ENCODE results near the gene SNN.

The SNN gene

DNA sequence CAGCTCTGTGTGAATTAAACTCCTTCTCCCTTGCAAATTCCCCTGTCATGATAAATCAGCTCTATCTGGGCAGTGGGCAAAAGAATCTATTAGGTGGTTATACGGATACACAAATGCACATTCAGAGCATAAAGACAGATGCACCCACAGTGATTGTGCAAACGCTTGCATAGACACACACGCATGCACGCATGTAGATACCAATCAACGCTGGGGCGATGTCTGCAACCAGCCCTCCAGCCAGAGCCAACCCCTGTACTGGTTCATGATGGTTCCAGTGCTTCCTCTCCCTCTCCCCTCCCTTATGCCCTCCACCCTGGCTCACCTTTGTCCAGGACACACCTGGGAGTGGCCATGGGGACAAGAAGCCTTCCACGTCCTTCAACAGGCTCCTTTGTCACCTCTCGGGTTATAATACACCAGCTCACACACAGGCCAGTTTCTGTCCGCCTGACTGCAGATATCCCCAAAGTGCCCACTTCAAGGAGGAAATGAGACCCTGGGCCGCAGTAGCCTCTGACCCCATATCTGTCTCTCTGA lies 33.1 kb upstream of the SNN start:
- DNase-seq (ENCODE audit: low spot score) = no peak

DNA sequence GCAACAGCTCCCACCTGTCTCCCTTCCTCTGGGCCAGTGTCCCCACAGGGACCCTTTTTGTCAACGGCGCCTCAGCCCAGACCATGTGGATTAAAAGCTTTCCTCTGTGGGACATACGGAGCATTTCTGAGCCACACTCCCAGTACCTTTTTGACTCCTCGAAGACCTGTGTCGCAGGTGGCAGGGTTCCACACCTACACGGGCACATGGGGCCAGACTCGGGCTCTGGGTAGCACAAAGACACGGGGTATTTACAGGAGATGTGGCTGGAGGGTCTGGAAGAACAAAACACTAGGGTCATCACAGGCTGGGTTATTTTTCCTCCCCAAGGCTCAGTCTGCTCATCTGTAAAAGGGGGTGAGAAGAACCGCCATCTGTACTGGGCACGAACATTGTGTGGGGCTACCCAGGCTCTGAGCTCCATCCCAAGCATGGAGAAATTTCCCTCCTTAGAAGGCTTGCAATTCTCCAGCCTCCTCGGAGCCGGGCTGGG lies 32.5 kb upstream of the SNN start:
- no peak for DNase-seq (ENCODE audit: low spot score)

- DNase-seq (ENCODE audit: low spot score) = no peak
Measured at GRCh38 chr16:11636172-11636721, 32.0 kb upstream of the SNN start.

DNA sequence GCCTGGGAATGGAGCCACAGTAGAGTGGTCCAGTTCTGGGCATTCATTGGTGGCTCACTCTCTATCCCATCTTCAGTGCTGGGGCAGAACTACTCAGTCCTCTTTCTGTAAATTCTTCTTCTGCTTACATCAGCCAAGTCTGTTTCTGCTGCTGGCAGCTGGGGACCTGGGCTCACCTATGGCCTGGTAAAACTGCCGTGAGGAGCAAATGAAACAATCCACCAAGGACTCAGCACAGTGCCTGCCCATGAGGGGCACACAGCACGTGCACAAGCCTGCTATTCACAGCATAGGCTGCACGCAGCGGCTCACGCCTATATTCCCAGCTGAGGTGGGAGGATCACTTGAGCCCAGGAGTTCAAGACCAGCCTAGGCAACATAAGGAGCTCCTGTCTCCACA lies 30.9 kb upstream of the SNN start:
- DNase-seq (ENCODE audit: low spot score) = no peak

DNA sequence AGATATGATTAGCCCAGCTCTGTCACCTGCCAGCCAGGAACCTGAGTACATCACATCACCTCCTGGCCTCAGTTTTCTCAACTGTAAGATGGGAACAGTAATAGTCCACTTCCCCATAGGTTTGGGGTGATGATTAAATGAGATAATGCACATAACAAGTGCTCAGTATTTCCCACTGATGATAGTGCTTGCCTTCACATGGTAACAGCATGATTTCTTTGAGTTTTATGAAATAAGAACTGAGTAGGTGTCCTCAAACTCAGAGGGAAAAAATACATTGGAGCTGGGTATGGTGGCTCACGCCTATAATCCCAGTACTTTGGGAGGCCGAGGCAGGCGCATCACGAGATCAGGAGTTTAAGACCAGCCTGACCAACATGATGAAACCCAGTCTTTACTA lies 30.1 kb upstream of the SNN start:
- no peak for DNase-seq (ENCODE audit: low spot score)

DNA sequence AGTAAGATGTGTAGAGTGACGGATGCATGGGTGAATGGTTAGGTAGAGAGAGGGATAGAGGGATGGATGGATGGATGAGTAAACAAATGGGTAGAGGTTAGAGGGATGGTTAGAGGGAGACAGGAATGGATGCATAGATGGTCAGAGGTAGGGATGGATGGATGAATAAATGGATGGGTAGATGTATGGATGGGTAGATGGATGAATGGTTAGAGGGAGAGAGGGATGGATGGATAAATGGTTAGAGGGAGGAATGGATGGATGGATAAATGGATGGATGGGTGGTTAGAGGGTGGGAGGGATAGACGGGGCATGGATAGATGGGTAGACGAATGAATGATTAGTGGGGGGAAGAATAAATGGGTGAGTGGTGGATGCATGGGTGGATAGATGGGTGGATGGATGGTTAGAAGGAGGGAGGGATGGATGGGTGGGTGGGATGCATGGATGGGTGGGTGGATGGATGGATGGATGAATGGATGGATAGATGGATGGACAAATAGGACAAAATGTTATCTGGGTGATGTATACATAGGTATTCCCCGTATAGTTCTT lies 29.2 kb upstream of the SNN start:
- no peak for DNase-seq (ENCODE audit: low spot score)

- peak; percentile 34 for DNase-seq (ENCODE audit: low spot score)
Measured at GRCh38 chr16:11639925-11640899, 28.0 kb upstream of the SNN start.

DNA sequence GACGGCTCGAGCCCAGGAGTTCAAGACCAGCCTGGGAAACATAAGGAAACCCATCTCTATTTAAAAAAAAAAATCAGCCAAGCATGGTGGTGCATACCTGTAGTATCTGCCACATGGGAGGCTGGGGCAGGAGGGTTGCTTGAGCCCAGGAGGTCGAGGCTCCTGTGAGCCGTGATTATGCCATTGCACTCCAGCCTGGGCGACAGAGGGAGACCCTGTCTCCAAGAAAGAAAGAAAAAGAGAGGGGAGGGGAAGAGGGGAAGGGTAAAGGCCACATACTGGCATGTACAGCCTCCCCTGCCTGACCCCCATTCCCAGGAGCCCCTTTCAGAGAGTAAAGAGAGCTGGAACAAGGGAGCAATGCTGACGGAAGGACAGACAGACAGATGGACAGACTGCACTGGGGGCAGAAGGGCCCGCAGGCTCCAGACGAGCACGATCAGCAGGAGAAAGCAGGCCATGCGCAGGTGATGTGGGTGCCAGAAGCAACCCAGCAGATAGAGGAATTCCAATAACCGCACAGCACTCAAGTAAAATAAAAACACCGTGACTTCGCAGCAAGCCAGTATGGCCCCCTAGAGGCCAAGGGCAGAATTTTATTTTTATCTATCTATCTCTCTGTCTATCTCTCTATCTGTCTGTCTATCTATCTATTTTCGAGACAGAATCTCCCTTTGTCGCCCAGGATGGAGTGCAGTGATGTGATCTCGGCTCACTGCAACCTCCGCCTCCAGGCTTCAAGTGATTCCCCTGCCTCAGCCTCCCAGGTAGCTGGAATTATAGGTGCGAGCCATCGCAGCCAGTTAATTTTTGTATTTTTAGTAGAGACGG lies 27.1 kb upstream of the SNN start:
- DNase-seq (ENCODE audit: low spot score) = peak; percentile 43

GRCh38 chr16:11642765-11643116 lies 25.5 kb upstream of the SNN start:
- DNase-seq (ENCODE audit: low spot score) = no peak

DNA sequence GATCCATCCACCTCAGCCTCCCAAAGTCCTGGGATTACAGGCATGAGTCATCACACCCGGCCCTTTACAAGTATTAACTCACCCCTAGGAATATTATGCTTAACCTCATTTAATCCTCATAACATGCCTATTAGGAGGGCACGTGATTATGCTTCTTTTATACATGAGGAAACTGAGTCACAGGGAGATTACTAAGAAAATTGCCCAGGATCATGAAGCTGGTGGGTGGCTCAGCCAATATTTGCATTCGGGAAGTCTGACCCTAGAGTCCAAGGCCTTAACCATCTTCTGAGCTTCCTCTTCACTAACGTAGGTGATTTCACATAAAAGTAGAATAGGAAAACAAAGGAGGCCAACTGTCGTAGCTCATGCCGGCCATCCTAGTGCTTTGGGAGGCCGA lies 19.0 kb upstream of the SNN start:
- no peak for DNase-seq (ENCODE audit: low spot score)

GRCh38 chr16:11650641-11651591 lies 17.3 kb upstream of the SNN start:
- no peak for DNase-seq (ENCODE audit: low spot score)

GRCh38 chr16:11651796-11652195 lies 16.5 kb upstream of the SNN start:
- DNase-seq (ENCODE audit: low spot score) = no peak

DNA sequence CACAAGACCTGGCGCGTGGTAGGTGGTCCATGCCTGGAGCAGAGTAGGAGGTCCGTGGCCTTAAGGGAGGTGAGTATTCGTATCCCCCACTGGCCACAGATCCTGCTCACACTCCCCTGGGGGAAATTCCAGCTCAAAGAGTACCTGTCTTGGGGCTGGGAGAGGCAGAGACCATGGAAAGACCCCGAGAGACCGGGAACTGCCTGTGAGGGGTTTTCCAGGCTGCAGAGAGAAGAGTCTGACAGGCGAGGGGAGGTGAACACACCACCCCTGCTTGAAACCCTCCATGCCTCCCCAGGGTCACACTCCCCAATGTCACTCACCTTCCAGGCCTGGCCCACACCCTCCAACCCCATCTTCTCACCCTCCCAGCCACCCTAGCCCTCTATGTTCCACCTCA lies 12.6 kb upstream of the SNN start:
- no peak for DNase-seq (ENCODE audit: low spot score)

- DNase-seq (ENCODE audit: low spot score) = no peak
Measured at GRCh38 chr16:11657556-11657955, 10.7 kb upstream of the SNN start.

DNA sequence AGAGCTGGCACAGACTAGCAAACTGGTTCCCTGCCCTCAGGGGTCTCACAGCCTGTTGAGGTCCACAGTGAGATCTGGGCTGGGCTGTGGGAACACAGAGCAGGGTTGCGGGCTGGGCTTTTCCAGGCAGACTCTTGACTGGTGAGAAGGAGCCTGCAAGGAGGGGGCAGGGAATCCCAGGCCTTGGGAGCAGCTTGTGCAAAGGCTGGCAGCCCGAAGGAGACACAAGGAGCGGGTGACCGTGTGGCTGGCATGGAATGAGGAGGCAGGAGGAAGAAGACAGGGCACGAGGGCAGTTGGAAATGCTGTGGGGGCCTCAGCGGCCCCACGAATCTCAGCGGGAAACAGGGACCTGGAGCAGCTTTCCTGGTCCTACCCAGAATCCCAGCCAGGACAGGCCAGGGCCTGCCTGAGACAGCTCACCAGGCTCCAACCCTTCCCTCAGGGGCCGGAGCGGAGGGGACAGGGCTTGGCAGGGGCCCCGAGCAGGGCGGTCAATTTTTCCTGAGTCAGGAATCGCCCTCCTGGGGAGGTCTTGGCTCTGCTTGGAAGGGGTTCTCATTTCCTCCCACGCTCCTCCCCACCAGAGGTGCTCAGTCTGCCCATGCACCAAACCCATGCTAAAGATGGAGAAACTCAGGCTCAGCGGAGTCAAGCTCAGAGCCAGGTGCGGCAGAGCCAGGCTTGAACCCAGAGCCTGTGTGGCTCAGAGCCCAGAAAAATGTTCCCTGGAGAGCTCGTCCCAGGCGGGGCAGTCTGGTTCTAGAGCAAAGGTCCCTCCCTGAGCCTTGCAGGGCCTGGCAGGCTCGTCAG lies 9.2 kb upstream of the SNN start:
- no peak for DNase-seq (ENCODE audit: low spot score)

DNA sequence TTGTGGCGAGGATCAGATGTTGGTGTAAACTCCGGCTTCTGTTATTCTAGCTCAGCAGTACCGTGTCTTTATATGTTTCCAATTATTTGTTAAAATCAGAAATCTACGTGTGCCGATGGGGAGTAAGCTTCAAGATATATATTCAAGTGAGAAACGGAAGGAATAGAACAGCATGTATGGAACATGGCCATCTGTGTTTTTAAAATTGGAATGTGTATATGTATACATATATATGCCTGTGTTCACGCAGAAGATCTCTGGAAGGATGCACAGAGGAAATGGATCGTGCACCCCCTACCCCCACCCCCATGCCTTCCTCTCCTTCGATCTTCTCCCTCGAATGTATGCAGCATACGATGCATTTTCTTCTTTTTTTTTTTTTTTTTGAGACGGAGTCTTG lies 7.7 kb upstream of the SNN start:
- no peak for DNase-seq (ENCODE audit: low spot score)

DNA sequence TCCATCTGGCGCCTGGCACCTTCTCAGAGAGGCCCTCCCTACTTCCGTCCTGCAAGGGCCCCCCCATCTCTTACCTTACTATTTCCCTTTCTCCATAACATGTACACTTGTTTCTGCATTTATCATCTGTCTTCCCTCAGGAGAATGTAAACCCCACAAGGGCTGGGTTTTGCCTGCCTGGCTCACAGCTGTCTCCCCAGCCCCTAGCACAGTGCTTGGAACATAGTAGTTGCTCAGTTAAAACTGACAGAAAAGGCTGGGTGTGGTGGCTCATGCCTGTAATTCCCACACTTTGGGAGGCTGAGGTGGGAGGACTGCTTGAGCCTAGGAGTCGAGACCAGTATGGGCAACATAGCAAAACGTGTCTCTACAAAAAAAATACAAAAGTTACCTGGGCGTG lies 5.7 kb upstream of the SNN start:
- no peak for DNase-seq (ENCODE audit: low spot score)

- no peak for DNase-seq (ENCODE audit: low spot score)
Measured at GRCh38 chr16:11665071-11665491, 3.2 kb upstream of the SNN start.

- DNase-seq (ENCODE audit: low spot score) = no peak
Measured at GRCh38 chr16:11666103-11667055, 1.9 kb upstream of the SNN start.
